ENCODE data around the gene HIPK2. TPM values are rescaled to one million over a fixed set of nuclear protein-coding genes. Genes with fewer than 3 reads are reported as not detected.

The HIPK2 gene
- total RNA-seq, 2 donors from 2014 or later: 54.4 to 72.7 TPM

GRCh38 chr7:139538881-139539635, 238.7 kb downstream of the HIPK2 start:
- intact Hi-C loops (cut with DNase I): no loop called here
- no peaks in the 10 kb centered on the region for H3K4me1 ChIP-seq (replicated peaks)
- no peaks in the 10 kb centered on the region for H3K9me3 ChIP-seq
- H3K36me3 ChIP-seq: no peaks in the 10 kb centered on the region
- DNase-seq (ENCODE audit: low spot score): no peak
- peaks cover 2% of the 10 kb centered on the region for H3K27me3 ChIP-seq (replicated peaks; ENCODE audit: insufficient read depth)
- 78% methylated on average over 8 of the region's 8 CpGs for WGBS
- H3K27ac ChIP-seq: no peak overlapping the region
- no peak overlapping the region for H3K4me3 ChIP-seq
- TF ChIP-seq POLR2A (IDR thresholded peaks at IDR 0.05) (no peak), CTCF (IDR thresholded peaks at IDR 0.05) (no peak), POLR2AphosphoS5 (IDR thresholded peaks at IDR 0.05) (no peak)

GRCh38 chr7:139536152-139536551, 241.6 kb downstream of the HIPK2 start:
- H3K27me3 ChIP-seq (replicated peaks; ENCODE audit: insufficient read depth): no peaks in the 10 kb centered on the region
- H3K9me3 ChIP-seq: no peaks in the 10 kb centered on the region
- intact Hi-C loops (cut with DNase I): no loop called here
- no peak for DNase-seq (ENCODE audit: low spot score)
- WGBS: 94% methylated on average over 8 of the region's 8 CpGs
- H3K4me1 ChIP-seq (replicated peaks): no peaks in the 10 kb centered on the region
- H3K27ac ChIP-seq: no peak overlapping the region
- H3K36me3 ChIP-seq: no peaks in the 10 kb centered on the region
- TF ChIP-seq CTCF (IDR thresholded peaks at IDR 0.05) (no peak), POLR2A (IDR thresholded peaks at IDR 0.05) (no peak), POLR2AphosphoS5 (IDR thresholded peaks at IDR 0.05) (no peak)
- H3K4me3 ChIP-seq: no peak overlapping the region

- Histone ChIP-seq H3K4me1 (replicated peaks) (no peaks in the 10 kb centered on the region), H3K27me3 (replicated peaks; ENCODE audit: insufficient read depth) (no peaks in the 10 kb centered on the region), H3K36me3 (no peaks in the 10 kb centered on the region), H3K4me3 (no peak overlapping the region), H3K9me3 (no peaks in the 10 kb centered on the region), H3K27ac (no peak overlapping the region)
- intact Hi-C loops (cut with DNase I): no loop called here
- DNase-seq (ENCODE audit: low spot score): no peak
- TF ChIP-seq CTCF (IDR thresholded peaks at IDR 0.05) (no peak), POLR2A (IDR thresholded peaks at IDR 0.05) (no peak), POLR2AphosphoS5 (IDR thresholded peaks at IDR 0.05) (no peak)
- 69% methylated on average over 7 of the region's 7 CpGs for WGBS
These were observed 242.7 kb downstream of the HIPK2 start for GRCh38 chr7:139534966-139535651.

- Histone ChIP-seq H3K27ac (no peak overlapping the region), H3K4me1 (replicated peaks) (no peaks in the 10 kb centered on the region), H3K9me3 (no peaks in the 10 kb centered on the region), H3K27me3 (replicated peaks; ENCODE audit: insufficient read depth) (no peaks in the 10 kb centered on the region), H3K36me3 (no peaks in the 10 kb centered on the region), H3K4me3 (no peak overlapping the region)
- DNase-seq (ENCODE audit: low spot score): no peak
- intact Hi-C loops (cut with DNase I): no loop called here
- no peak for TF ChIP-seq CTCF (IDR thresholded peaks at IDR 0.05)
- no peak for TF ChIP-seq POLR2A (IDR thresholded peaks at IDR 0.05)
- no peak for TF ChIP-seq POLR2AphosphoS5 (IDR thresholded peaks at IDR 0.05)
- WGBS: 91% methylated on average over 9 of the region's 9 CpGs
These were observed 243.7 kb downstream of the HIPK2 start for GRCh38 chr7:139534096-139534495.
